ENCODE results near the gene SMIM33.
"Not testable (repeated sequence)": the region's sequence is repeated elsewhere in the genome, so short reads cannot be mapped to it uniquely, and the experiment has no call there.

SMIM33 gene

GRCh38 chr5:139482050-139482889, 11.5 kb downstream of the SMIM33 start, which contains the start of gene STING1:
Gene STING1 (minus strand): TSS chr5:139482758. CDS start chr5:139481704, 1,054 bp downstream.
- Histone ChIP-seq H3K36me3 (ENCODE audit: control insufficient read depth in 1 of 2, insufficient read depth in 2 of 2, low read length in 2 of 2) (no peaks in the 10 kb centered on the region), H3K4ac (ENCODE audit: low read depth, low read length) (no peak within 1 kb of the TSS), H3K4me3 (ENCODE audit: low read depth, low read length) (no peak within 1 kb of the TSS), H3K79me2 (ENCODE audit: control insufficient read depth, insufficient read depth, low read length, poor library complexity) (no peaks in the 10 kb centered on the region), H4K12ac (ENCODE audit: low read depth, low read length) (no peak within 1 kb of the TSS), H3K4me1 (ENCODE audit: control insufficient read depth in 1 of 2, insufficient read depth in 2 of 2, low read length in 2 of 2) (peaks cover 0 to 3% of the 10 kb centered on the region in 2 experiments), H3K18ac (ENCODE audit: low read length) (no peak within 1 kb of the TSS), H4K91ac (ENCODE audit: low read depth, low read length) (no peak within 1 kb of the TSS), H2BK12ac (ENCODE audit: low read length) (no peak within 1 kb of the TSS), H3K9me3 (ENCODE audit: insufficient read depth, low read depth, low read length) (peaks cover 3% of the 10 kb centered on the region), H3K27ac (ENCODE audit: low read depth, low read length) (no peak within 1 kb of the TSS), H3K79me1 (ENCODE audit: low read length) (no peaks in the 10 kb centered on the region), H2AK5ac (ENCODE audit: low read length) (no peak within 1 kb of the TSS), H3K4me2 (ENCODE audit: low read length) (no peak within 1 kb of the TSS), H3K27me3 (ENCODE audit: insufficient read depth, low read length) (no peaks in the 10 kb centered on the region), H3K9ac (ENCODE audit: low read length) (no peak within 1 kb of the TSS), H3K23ac (ENCODE audit: low read length) (no peak within 1 kb of the TSS), H2BK5ac (ENCODE audit: low read depth, low read length, poor library complexity) (no peak within 1 kb of the TSS), H2BK120ac (ENCODE audit: insufficient read depth, low read length, poor library complexity) (no peak within 1 kb of the TSS), H2AFZ (ENCODE audit: insufficient read depth, low read length, poor library complexity) (peak within 1 kb of the TSS; percentile 13), H4K8ac (ENCODE audit: low read depth, low read length) (no peak within 1 kb of the TSS), H3K14ac (ENCODE audit: low read length) (no peak within 1 kb of the TSS)
- no CpG with 5 or more reads among the region's 19 CpGs for WGBS (ENCODE audit: extremely low coverage, insufficient coverage, insufficient read length)
- DNase-seq, result peak in 1 of 2 donors; percentile 31

- H3K36me3 ChIP-seq (ENCODE audit: control insufficient read depth in 1 of 2, insufficient read depth in 2 of 2, low read length in 2 of 2); H3K79me2 ChIP-seq (ENCODE audit: control insufficient read depth, insufficient read depth, low read length, poor library complexity); DNase-seq; H2AK5ac ChIP-seq (ENCODE audit: low read length); H3K23ac ChIP-seq (ENCODE audit: low read length); H3K27ac ChIP-seq (ENCODE audit: low read depth, low read length); H3K9me3 ChIP-seq (ENCODE audit: insufficient read depth, low read depth, low read length); H3K4me3 ChIP-seq (ENCODE audit: low read depth, low read length); H4K8ac ChIP-seq (ENCODE audit: low read depth, low read length); H2BK5ac ChIP-seq (ENCODE audit: low read depth, low read length, poor library complexity); H3K14ac ChIP-seq (ENCODE audit: low read length); H3K4me1 ChIP-seq (ENCODE audit: control insufficient read depth in 1 of 2, insufficient read depth in 2 of 2, low read length in 2 of 2); H3K4me2 ChIP-seq (ENCODE audit: low read length); H2BK120ac ChIP-seq (ENCODE audit: insufficient read depth, low read length, poor library complexity); H3K79me1 ChIP-seq (ENCODE audit: low read length); H4K91ac ChIP-seq (ENCODE audit: low read depth, low read length); H3K4ac ChIP-seq (ENCODE audit: low read depth, low read length); H3K18ac ChIP-seq (ENCODE audit: low read length); H2AFZ ChIP-seq (ENCODE audit: insufficient read depth, low read length, poor library complexity); H3K27me3 ChIP-seq (ENCODE audit: insufficient read depth, low read length); H4K12ac ChIP-seq (ENCODE audit: low read depth, low read length); H2BK12ac ChIP-seq (ENCODE audit: low read length); H3K9ac ChIP-seq (ENCODE audit: low read length): not testable (repeated sequence)
- WGBS (ENCODE audit: extremely low coverage, insufficient coverage, insufficient read length), result no CpG with 5 or more reads among the region's 6 CpGs
These were observed 12.0 kb downstream of the SMIM33 start for GRCh38 chr5:139482890-139483208.

- Histone ChIP-seq H3K14ac (ENCODE audit: low read length) (no peak overlapping the region), H2AFZ (ENCODE audit: insufficient read depth, low read length, poor library complexity) (no peak overlapping the region), H3K79me1 (ENCODE audit: low read length) (no peaks in the 10 kb centered on the region), H3K23ac (ENCODE audit: low read length) (no peak overlapping the region), H3K27ac (ENCODE audit: low read depth, low read length) (no peak overlapping the region), H2BK120ac (ENCODE audit: insufficient read depth, low read length, poor library complexity) (no peak overlapping the region), H3K4ac (ENCODE audit: low read depth, low read length) (no peak overlapping the region), H3K79me2 (ENCODE audit: control insufficient read depth, insufficient read depth, low read length, poor library complexity) (no peaks in the 10 kb centered on the region), H2BK5ac (ENCODE audit: low read depth, low read length, poor library complexity) (no peak overlapping the region), H3K4me3 (ENCODE audit: low read depth, low read length) (no peak overlapping the region), H4K12ac (ENCODE audit: low read depth, low read length) (no peak overlapping the region), H3K9me3 (ENCODE audit: insufficient read depth, low read depth, low read length) (peaks cover 3% of the 10 kb centered on the region), H3K27me3 (ENCODE audit: insufficient read depth, low read length) (no peaks in the 10 kb centered on the region), H3K18ac (ENCODE audit: low read length) (no peak overlapping the region), H3K4me2 (ENCODE audit: low read length) (no peak overlapping the region), H2BK12ac (ENCODE audit: low read length) (no peak overlapping the region), H4K8ac (ENCODE audit: low read depth, low read length) (no peak overlapping the region), H3K4me1 (ENCODE audit: control insufficient read depth in 1 of 2, insufficient read depth in 2 of 2, low read length in 2 of 2) (peaks cover 0 to 3% of the 10 kb centered on the region in 2 experiments), H4K91ac (ENCODE audit: low read depth, low read length) (no peak overlapping the region), H3K36me3 (ENCODE audit: control insufficient read depth in 1 of 2, insufficient read depth in 2 of 2, low read length in 2 of 2) (no peaks in the 10 kb centered on the region), H3K9ac (ENCODE audit: low read length) (no peak overlapping the region), H2AK5ac (ENCODE audit: low read length) (no peak overlapping the region)
- no peak for DNase-seq
- no CpG with 5 or more reads among the region's 7 CpGs for whole genome bisulfite sequencing (ENCODE audit: extremely low coverage, insufficient coverage, insufficient read length)
These were observed 15.4 kb downstream of the SMIM33 start for GRCh38 chr5:139486201-139486600.

GRCh38 chr5:139488260-139488659, 17.5 kb downstream of the SMIM33 start:
- H3K4me3 ChIP-seq (ENCODE audit: low read depth, low read length), result no peak overlapping the region
- no peak overlapping the region for H4K91ac ChIP-seq (ENCODE audit: low read depth, low read length)
- no peak overlapping the region for H2BK5ac ChIP-seq (ENCODE audit: low read depth, low read length, poor library complexity)
- H4K12ac ChIP-seq (ENCODE audit: low read depth, low read length), result no peak overlapping the region
- H3K23ac ChIP-seq (ENCODE audit: low read length), result no peak overlapping the region
- no peak overlapping the region for H3K9ac ChIP-seq (ENCODE audit: low read length)
- H3K79me2 ChIP-seq (ENCODE audit: control insufficient read depth, insufficient read depth, low read length, poor library complexity), result no peaks in the 10 kb centered on the region
- peaks cover 0 to 3% of the 10 kb centered on the region in 2 experiments for H3K4me1 ChIP-seq (ENCODE audit: control insufficient read depth in 1 of 2, insufficient read depth in 2 of 2, low read length in 2 of 2)
- H3K27me3 ChIP-seq (ENCODE audit: insufficient read depth, low read length), result no peaks in the 10 kb centered on the region
- no peaks in the 10 kb centered on the region for H3K36me3 ChIP-seq (ENCODE audit: control insufficient read depth in 1 of 2, insufficient read depth in 2 of 2, low read length in 2 of 2)
- no peak overlapping the region for H2AFZ ChIP-seq (ENCODE audit: insufficient read depth, low read length, poor library complexity)
- H3K9me3 ChIP-seq (ENCODE audit: insufficient read depth, low read depth, low read length), result peaks cover 3% of the 10 kb centered on the region
- H3K18ac ChIP-seq (ENCODE audit: low read length), result no peak overlapping the region
- H4K8ac ChIP-seq (ENCODE audit: low read depth, low read length), result no peak overlapping the region
- H3K27ac ChIP-seq (ENCODE audit: low read depth, low read length), result no peak overlapping the region
- WGBS (ENCODE audit: extremely low coverage, insufficient coverage, insufficient read length), result no CpG with 5 or more reads among the region's 3 CpGs
- H3K4ac ChIP-seq (ENCODE audit: low read depth, low read length), result no peak overlapping the region
- H3K14ac ChIP-seq (ENCODE audit: low read length), result no peak overlapping the region
- H3K4me2 ChIP-seq (ENCODE audit: low read length), result no peak overlapping the region
- no peak overlapping the region for H2BK12ac ChIP-seq (ENCODE audit: low read length)
- no peak for DNase-seq
- H2BK120ac ChIP-seq (ENCODE audit: insufficient read depth, low read length, poor library complexity), result no peak overlapping the region
- H3K79me1 ChIP-seq (ENCODE audit: low read length), result no peaks in the 10 kb centered on the region
- no peak overlapping the region for H2AK5ac ChIP-seq (ENCODE audit: low read length)

All from trophoblast cell (in vitro differentiated cells and primary cell).